Lower leg skin (tissue), 4 donors: ENCODE results near the gene KCNE1. TPM values are rescaled to one million over a fixed set of nuclear protein-coding genes. Genes with fewer than 3 reads are reported as not detected.

Experiments
- DNase-seq, 2 donors: peaks; one replicate each; pipeline ENCODE4 v3.0.0-alpha.2; 2019; ENCODE audit warnings: low spot score in 2 of 2
- H3K4me3 ChIP-seq: fragments of 200-600 bp; sonication (generic); 2 replicates; pipeline ENCODE4 v1.5.1; 2017; ENCODE audit warnings: mild to moderate bottlenecking, low read depth; ENCODE audit not compliant: poor library complexity, severe bottlenecking
- CTCF ChIP-seq, 3 donors: fragments of 450-650 bp; IDR thresholded peaks; one replicate each; pipeline ENCODE4 v1.5.1; 2016; ENCODE audit warnings: antibody characterized with exemption in 3 of 3, mild to moderate bottlenecking in 3 of 3, moderate library complexity in 2 of 3
- POLR2A ChIP-seq, 2 donors: fragments of 450-650 bp; IDR thresholded peaks; one replicate each; pipeline ENCODE4 v1.6.1; 2016 to 2017; ENCODE audit warnings: antibody characterized with exemption in 2 of 2, mild to moderate bottlenecking in 1 of 2, moderate library complexity in 1 of 2
- WGBS, 2 donors: methylation state at CpG; one replicate each; pipeline ENCODE4 v1.1.5; 2018; 5-methylcytosine and 5-hydroxymethylcytosine counted together
- intact Hi-C: fragments of 100-400 bp; cut with DNase I; formaldehyde crosslinking; loops from one replicate; pipeline ENCODE4 v1.15.0; 2023; ENCODE audit warnings: low total_unique reads
- total RNA-seq, 4 donors: library from RNA; depleted of rRNA; stranded (reverse); fragments of >200 nt; gene quantifications; one replicate each; pipeline ENCODE4 v1.1.0, GENCODE V29; 2016

The KCNE1 gene
- total RNA-seq, 4 donors from 2014 or later, result 0.13 to 1.4 (median 0.64) TPM

GRCh38 chr21:34520764-34521508 lies 8.9 kb upstream of the KCNE1 start:
- 91 to 92% methylated on average over 20 of the region's 20 CpGs for WGBS, 2 donors
- TF ChIP-seq POLR2A (IDR thresholded peaks at IDR 0.05) (no peak), CTCF (IDR thresholded peaks at IDR 0.05) (no peak)
- peak in 1 of 2 donors; percentile 58 for DNase-seq

GRCh38 chr21:34520281-34520680 lies 8.3 kb upstream of the KCNE1 start:
- intact Hi-C loops, result loop anchor here (5.0 kb wide), 1 partner anchor 67 kb away; no protein-coding TSS in a partner anchor
- WGBS, 2 donors, result 80 to 89% methylated on average over 6 of the region's 6 CpGs
- H3K4me3 ChIP-seq, result no peak overlapping the region
- TF ChIP-seq CTCF (IDR thresholded peaks at IDR 0.05), result no peak
- no peak for TF ChIP-seq POLR2A (IDR thresholded peaks at IDR 0.05)
- no peak for DNase-seq

More at GRCh38 chr21:34520764-34521508, 8.9 kb upstream of the KCNE1 start:
- intact Hi-C loops, result loop anchor here (5.0 kb wide), 1 partner anchor 66 kb away; no protein-coding TSS in a partner anchor
- H3K4me3 ChIP-seq, result no peak overlapping the region

DNA sequence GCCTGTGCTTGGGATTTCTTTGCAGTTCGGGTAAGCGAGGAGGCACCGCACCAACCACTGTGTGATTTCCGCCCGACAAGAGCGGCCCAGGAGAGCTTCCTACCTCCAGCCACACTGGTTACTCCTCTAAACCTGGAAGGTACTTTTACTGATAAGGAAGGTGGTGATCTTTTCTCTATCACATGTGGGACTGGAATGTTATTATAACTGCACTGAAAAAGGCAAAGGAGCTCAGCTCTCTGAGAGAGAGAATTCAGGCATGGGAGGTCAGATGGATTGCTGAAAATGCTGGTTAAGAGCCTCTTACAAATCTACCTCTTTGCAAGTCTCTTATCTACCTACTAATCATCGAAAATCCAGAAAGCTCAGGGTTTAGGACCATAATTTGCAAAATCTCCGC lies 7.7 kb upstream of the KCNE1 start:
- intact Hi-C loops, result loop anchor here (5.0 kb wide), 1 partner anchor 68 kb away; no protein-coding TSS in a partner anchor
- 80 to 98% methylated on average over 8 of the region's 8 CpGs for WGBS, 2 donors
- H3K4me3 ChIP-seq, result no peak overlapping the region
- TF ChIP-seq POLR2A (IDR thresholded peaks at IDR 0.05), result no peak
- no peak for TF ChIP-seq CTCF (IDR thresholded peaks at IDR 0.05)
- no peak for DNase-seq

- 74 to 91% methylated on average over 4 of the region's 4 CpGs for WGBS, 2 donors
- H3K4me3 ChIP-seq, result no peak overlapping the region
- TF ChIP-seq POLR2A (IDR thresholded peaks at IDR 0.05) (no peak), CTCF (IDR thresholded peaks at IDR 0.05) (no peak)
- DNase-seq, result no peak
- intact Hi-C loops, result no loop called here
Observed at GRCh38 chr21:34519016-34519415, 7.0 kb upstream of the KCNE1 start.

- intact Hi-C loops, result no loop called here
- no peak for TF ChIP-seq POLR2A (IDR thresholded peaks at IDR 0.05)
- TF ChIP-seq CTCF (IDR thresholded peaks at IDR 0.05), result no peak
Observed at GRCh38 chr21:34518301-34518700, 6.3 kb upstream of the KCNE1 start.

More at GRCh38 chr21:34518301-34518700, 6.3 kb upstream of the KCNE1 start:
- no peak overlapping the region for H3K4me3 ChIP-seq
- 88 to 90% methylated on average over 5 of the region's 5 CpGs for WGBS, 2 donors
- no peak for DNase-seq
